ENCODE results near the gene PADI1.
"Not testable (repeated sequence)": the region's sequence is repeated elsewhere in the genome, so short reads cannot be mapped to it uniquely, and the experiment has no call there.

The PADI1 gene

GRCh38 chr1:17218939-17219338, 14.0 kb downstream of the PADI1 start:
- DNase-seq, result no peak

- no peak for DNase-seq
Measured at GRCh38 chr1:17220287-17220686, 15.4 kb downstream of the PADI1 start.

GRCh38 chr1:17222557-17222956, 17.6 kb downstream of the PADI1 start:
- DNase-seq, result no peak

GRCh38 chr1:17224434-17224833, 19.5 kb downstream of the PADI1 start:
- DNase-seq, result no peak

GRCh38 chr1:17225140-17225539, 20.2 kb downstream of the PADI1 start:
- DNase-seq, result no peak

GRCh38 chr1:17227358-17227915, 22.5 kb downstream of the PADI1 start:
- DNase-seq, result no peak

- no peak for DNase-seq
Measured at GRCh38 chr1:17228619-17229018, 23.7 kb downstream of the PADI1 start.

- DNase-seq, result no peak
Measured at GRCh38 chr1:17229379-17229778, 24.5 kb downstream of the PADI1 start.

GRCh38 chr1:17230106-17230505, 25.2 kb downstream of the PADI1 start:
- DNase-seq, result no peak

- no peak for DNase-seq
Measured at GRCh38 chr1:17230671-17231310, 25.9 kb downstream of the PADI1 start.

- no peak for DNase-seq
Measured at GRCh38 chr1:17232759-17233661, 28.1 kb downstream of the PADI1 start.

GRCh38 chr1:17233675-17234320, 28.9 kb downstream of the PADI1 start:
- no peak for DNase-seq

GRCh38 chr1:17234405-17234804, 29.5 kb downstream of the PADI1 start:
- no peak for DNase-seq

GRCh38 chr1:17235135-17235885, 30.4 kb downstream of the PADI1 start:
- DNase-seq, result no peak

GRCh38 chr1:17236779-17237560, 32.0 kb downstream of the PADI1 start:
- peak; percentile 82 for DNase-seq

GRCh38 chr1:17237561-17237903, 32.6 kb downstream of the PADI1 start:
- no peak for DNase-seq

GRCh38 chr1:17239420-17239819, 34.5 kb downstream of the PADI1 start:
- peak; percentile 20 for DNase-seq

- not testable (repeated sequence) for DNase-seq
Measured at GRCh38 chr1:17241011-17241779, 36.3 kb downstream of the PADI1 start.

- not testable (repeated sequence) for DNase-seq
Measured at GRCh38 chr1:17241780-17242074, 36.8 kb downstream of the PADI1 start.

- DNase-seq, result no peak
Measured at GRCh38 chr1:17243274-17243673, 38.3 kb downstream of the PADI1 start.

All from CD4-positive, alpha-beta T cell treated with Interleukin-10 for 1 hour (primary cell).